CD14-positive monocyte (primary cell): ENCODE measurements around the gene SMU1. TPM values are rescaled to one million over a fixed set of nuclear protein-coding genes. Genes with fewer than 3 reads are reported as not detected.
"Not testable (repeated sequence)": the region's sequence is repeated elsewhere in the genome, so short reads cannot be mapped to it uniquely, and the experiment has no call there.

Source experiments
- DNase-seq, 3 donors: peaks; one replicate each; pipeline ENCODE4 v3.0.0-alpha.2; 2011 to 2022
- H2AFZ ChIP-seq: 2 replicates; pipeline ENCODE4 v1.6.0; 2012; ENCODE audit warnings: mild to moderate bottlenecking, low read depth, low read length, inconsistent platforms; ENCODE audit not compliant: insufficient read depth, poor library complexity, severe bottlenecking
- H3K27ac ChIP-seq, 2 donors: 1 replicate in 1 of 2; 2 replicates in 1 of 2; pipeline ENCODE4 v1.5.1; 2012 to 2013; ENCODE audit warnings: low read length in 2 of 2, control low read depth in 1 of 2, inconsistent platforms in 1 of 2, low read depth in 1 of 2, mild to moderate bottlenecking in 1 of 2
- H3K27me3 ChIP-seq, 2 donors: one replicate each; pipeline versions ENCODE4 v1.6.0 to v1.6.1; 2011 to 2013; ENCODE audit warnings: low read length in 2 of 2; ENCODE audit not compliant: control insufficient read depth in 2 of 2, insufficient read depth in 2 of 2
- H3K36me3 ChIP-seq, 2 donors: replicated peaks in 1 of 2; 1 replicate in 1 of 2; 2 replicates in 1 of 2; pipeline versions ENCODE4 v1.5.1 to v1.6.1; 2012 to 2013; ENCODE audit warnings: low read length in 2 of 2, control low read depth in 1 of 2, inconsistent platforms in 1 of 2, mild to moderate bottlenecking in 1 of 2; ENCODE audit not compliant: insufficient read depth in 2 of 2, control insufficient read depth in 1 of 2
- H3K4me1 ChIP-seq, 2 donors: 1 replicate in 1 of 2; 2 replicates in 1 of 2; pipeline versions ENCODE4 v1.5.1 to v1.6.1; 2012 to 2013; ENCODE audit warnings: low read length in 2 of 2, control low read depth in 1 of 2, inconsistent platforms in 1 of 2, mild to moderate bottlenecking in 1 of 2, moderate library complexity in 1 of 2; ENCODE audit not compliant: insufficient read depth in 2 of 2, control insufficient read depth in 1 of 2
- H3K4me2 ChIP-seq: replicated peaks from 2 replicates; pipeline ENCODE3; 2012; ENCODE audit warnings: low read length, moderate library complexity, mild to moderate bottlenecking; ENCODE audit not compliant: poor library complexity, severe bottlenecking; ENCODE audit errors: extremely low read depth
- H3K4me3 ChIP-seq, 3 experiments: fragments of 200-600 bp in 1 of 3; sonication (generic) in 1 of 3; replicated peaks in 1 of 3; 1 replicate in 2 of 3; 2 replicates in 1 of 3; pipeline ENCODE4 v1.5.1; 2011 to 2013; ENCODE audit warnings: low read length in 3 of 3, mild to moderate bottlenecking in 3 of 3, control low read depth in 2 of 3, low read depth in 2 of 3, inconsistent platforms in 1 of 3, moderate library complexity in 1 of 3
- H3K79me2 ChIP-seq: 2 replicates; pipeline ENCODE4 v1.6.0; 2012; ENCODE audit warnings: mild to moderate bottlenecking, control low read depth, inconsistent platforms, low read length, moderate library complexity; ENCODE audit not compliant: insufficient read depth
- H3K9ac ChIP-seq: 2 replicates; pipeline ENCODE4 v1.6.0; 2017; ENCODE audit warnings: low read length, mild to moderate bottlenecking; ENCODE audit not compliant: insufficient read depth, poor library complexity, severe bottlenecking
- H3K9me3 ChIP-seq, 2 donors: replicated peaks in 1 of 2; 1 replicate in 1 of 2; 2 replicates in 1 of 2; pipeline versions ENCODE4 v1.5.1 to v1.6.1; 2012 to 2013; ENCODE audit warnings: low read length in 2 of 2, control low read depth in 1 of 2; ENCODE audit not compliant: control insufficient read depth in 1 of 2, insufficient read depth in 1 of 2
- H4K20me1 ChIP-seq: 2 replicates; pipeline ENCODE4 v1.6.0; 2012; ENCODE audit warnings: mild to moderate bottlenecking, low read length, control low read depth, moderate library complexity; ENCODE audit not compliant: insufficient read depth
- H3K27ac Mint-ChIP-seq, 7 donors: one replicate each; pipeline ENCODE4 v1.8.0; 2020; ENCODE audit warnings: mild to moderate bottlenecking in 7 of 7, mixed read lengths in 7 of 7, moderate library complexity in 6 of 7, inconsistent platforms in 2 of 7
- H3K27me3 Mint-ChIP-seq, 3 donors: one replicate each; pipeline ENCODE4 v1.8.0; 2021 to 2022; ENCODE audit warnings: low read depth in 3 of 3, mild to moderate bottlenecking in 3 of 3, mixed read lengths in 3 of 3, moderate library complexity in 3 of 3, inconsistent platforms in 1 of 3
- H3K36me3 Mint-ChIP-seq, 2 donors: one replicate each; pipeline ENCODE4 v1.8.0; 2020; ENCODE audit warnings: mixed read lengths in 2 of 2, inconsistent platforms in 1 of 2, mild to moderate bottlenecking in 1 of 2
- H3K4me1 Mint-ChIP-seq: one replicate; pipeline ENCODE4 v1.8.0; 2020; ENCODE audit warnings: mild to moderate bottlenecking, mixed read lengths
- H3K4me3 Mint-ChIP-seq, 2 donors: one replicate each; pipeline ENCODE4 v1.8.0; 2020; ENCODE audit warnings: mild to moderate bottlenecking in 2 of 2, mixed read lengths in 2 of 2, moderate library complexity in 1 of 2
- H3K9me3 Mint-ChIP-seq, 7 donors: one replicate each; pipeline ENCODE4 v1.8.0; 2020 to 2022; ENCODE audit warnings: mixed read lengths in 7 of 7, mild to moderate bottlenecking in 6 of 7, moderate library complexity in 6 of 7, inconsistent platforms in 2 of 7
- WGBS: methylation state at CpG from one replicate; pipeline ENCODE4 v1.1.5; 2013; ENCODE audit warnings: missing lambda C conversion rate; ENCODE audit not compliant: insufficient coverage; 5-methylcytosine and 5-hydroxymethylcytosine counted together
- intact Hi-C, 2 donors: fragments of 100-400 bp; cut with micrococcal nuclease; formaldehyde crosslinking; loops; one replicate each; pipeline versions ENCODE4 v1.15.0 to v1.15.1; 2023
- polyA plus RNA-seq, 3 donors: library from polyadenylated mRNA; depleted of rRNA in 1 of 3; unstranded in 2 of 3; stranded (reverse) in 1 of 3; fragments of 300-500 nt in 2 of 3; fragments of >200 nt in 1 of 3; fragmentation: Illumina TruSeq in 2 of 3; gene quantifications; 1 replicate in 2 of 3; 2 replicates in 1 of 3; pipeline ENCODE4 v1.2.3, GENCODE V29; 2012 to 2021
- TF ChIP-seq, protein P1 (sequence below): fragments of 200-600 bp; IDR thresholded peaks from one replicate; pipeline ENCODE4 v1.8.0; 2022; ENCODE audit warnings: antibody characterized with exemption, mild to moderate bottlenecking

SMU1 gene
- polyA plus RNA-seq, 3 donors = 8.0 to 21.7 (median 19.3) TPM

DNA sequence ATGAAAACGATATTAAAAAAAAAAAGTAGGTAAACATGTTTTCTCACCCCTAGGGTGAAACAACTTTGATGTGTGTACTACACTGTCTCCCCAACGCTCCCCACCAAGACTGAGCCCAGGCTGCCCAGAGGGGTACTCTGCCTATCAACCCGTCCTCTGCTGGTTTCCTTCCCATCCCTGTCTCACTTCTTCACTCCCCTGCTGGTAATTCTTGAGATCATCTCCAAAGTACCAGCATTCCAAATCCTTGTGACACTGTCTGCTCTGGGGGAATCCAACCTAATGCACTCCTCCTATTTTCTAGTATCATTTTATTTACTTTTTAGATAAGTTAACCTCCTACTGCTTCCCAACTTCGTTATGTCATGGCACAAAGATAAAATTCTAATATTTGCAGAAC is 68.7 kb downstream of the SMU1 start:
- Mint-ChIP-seq H3K4me3 (no peak overlapping the region), H3K27me3 (no peaks in the 10 kb centered on the region), H3K36me3 (no peaks in the 10 kb centered on the region), H3K9me3 (no peaks in the 10 kb centered on the region), H3K4me1 (peaks cover 10% of the 10 kb centered on the region), H3K27ac (peak overlapping the region in 1 of 7 donors; percentile 59)
- H3K4me2 ChIP-seq = no peak overlapping the region
- intact Hi-C loops = no loop called here
- 92% methylated on average over 2 of the region's 4 CpGs for WGBS
- no peak for DNase-seq
- H3K27ac ChIP-seq = no peak overlapping the region
- no peaks in the 10 kb centered on the region for H3K9me3 ChIP-seq
- H2AFZ ChIP-seq = no peak overlapping the region
- H3K79me2 ChIP-seq = peaks cover 8% of the 10 kb centered on the region
- H4K20me1 ChIP-seq = no peaks in the 10 kb centered on the region
- no peak overlapping the region for H3K4me3 ChIP-seq
- no peaks in the 10 kb centered on the region for H3K27me3 ChIP-seq
- no peaks in the 10 kb centered on the region for H3K36me3 ChIP-seq
- TF ChIP-seq, protein P1, sequence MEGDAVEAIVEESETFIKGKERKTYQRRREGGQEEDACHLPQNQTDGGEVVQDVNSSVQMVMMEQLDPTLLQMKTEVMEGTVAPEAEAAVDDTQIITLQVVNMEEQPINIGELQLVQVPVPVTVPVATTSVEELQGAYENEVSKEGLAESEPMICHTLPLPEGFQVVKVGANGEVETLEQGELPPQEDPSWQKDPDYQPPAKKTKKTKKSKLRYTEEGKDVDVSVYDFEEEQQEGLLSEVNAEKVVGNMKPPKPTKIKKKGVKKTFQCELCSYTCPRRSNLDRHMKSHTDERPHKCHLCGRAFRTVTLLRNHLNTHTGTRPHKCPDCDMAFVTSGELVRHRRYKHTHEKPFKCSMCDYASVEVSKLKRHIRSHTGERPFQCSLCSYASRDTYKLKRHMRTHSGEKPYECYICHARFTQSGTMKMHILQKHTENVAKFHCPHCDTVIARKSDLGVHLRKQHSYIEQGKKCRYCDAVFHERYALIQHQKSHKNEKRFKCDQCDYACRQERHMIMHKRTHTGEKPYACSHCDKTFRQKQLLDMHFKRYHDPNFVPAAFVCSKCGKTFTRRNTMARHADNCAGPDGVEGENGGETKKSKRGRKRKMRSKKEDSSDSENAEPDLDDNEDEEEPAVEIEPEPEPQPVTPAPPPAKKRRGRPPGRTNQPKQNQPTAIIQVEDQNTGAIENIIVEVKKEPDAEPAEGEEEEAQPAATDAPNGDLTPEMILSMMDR = no peak
- peaks cover 12 to 13% of the 10 kb centered on the region in 2 donors for H3K4me1 ChIP-seq
- no peak overlapping the region for H3K9ac ChIP-seq

DNA sequence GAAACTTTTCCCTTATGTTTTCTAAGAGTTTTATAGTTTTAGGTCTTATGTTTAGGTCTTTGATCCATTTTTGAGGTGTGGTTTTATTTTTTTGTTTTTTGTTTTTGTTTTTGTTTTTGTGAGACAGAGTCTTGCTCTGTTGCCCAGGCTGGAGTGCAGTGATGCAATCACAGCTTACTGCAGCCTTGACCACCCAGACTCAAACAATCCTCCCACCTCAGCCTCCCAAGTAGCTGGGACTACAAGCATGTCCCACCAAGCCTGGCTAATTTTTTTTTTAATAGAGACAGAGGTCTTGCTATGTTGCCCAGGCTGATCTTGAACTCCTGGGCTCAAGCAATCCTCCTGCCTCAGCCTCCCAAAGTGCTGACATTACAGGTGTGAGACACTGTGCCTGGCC is 71.1 kb downstream of the SMU1 start:
- H3K27ac Mint-ChIP-seq = peak overlapping the region in 1 of 7 donors; percentile 61
- H3K4me3 Mint-ChIP-seq, H3K4me1 ChIP-seq, H3K4me1 Mint-ChIP-seq, H3K9me3 Mint-ChIP-seq, H4K20me1 ChIP-seq, H3K9ac ChIP-seq, H3K4me2 ChIP-seq, H3K4me3 ChIP-seq, H3K9me3 ChIP-seq, H3K36me3 ChIP-seq, H3K36me3 Mint-ChIP-seq, DNase-seq, H3K27me3 ChIP-seq, H2AFZ ChIP-seq, H3K27ac ChIP-seq, H3K27me3 Mint-ChIP-seq: not testable (repeated sequence)
- peaks cover 18% of the 10 kb centered on the region for H3K79me2 ChIP-seq
- intact Hi-C loops = loop anchor here in 1 of 2 donors (2.0 kb wide), 1 partner anchor 19 kb away; the partner anchor contains the start of gene DNAJA1

DNA sequence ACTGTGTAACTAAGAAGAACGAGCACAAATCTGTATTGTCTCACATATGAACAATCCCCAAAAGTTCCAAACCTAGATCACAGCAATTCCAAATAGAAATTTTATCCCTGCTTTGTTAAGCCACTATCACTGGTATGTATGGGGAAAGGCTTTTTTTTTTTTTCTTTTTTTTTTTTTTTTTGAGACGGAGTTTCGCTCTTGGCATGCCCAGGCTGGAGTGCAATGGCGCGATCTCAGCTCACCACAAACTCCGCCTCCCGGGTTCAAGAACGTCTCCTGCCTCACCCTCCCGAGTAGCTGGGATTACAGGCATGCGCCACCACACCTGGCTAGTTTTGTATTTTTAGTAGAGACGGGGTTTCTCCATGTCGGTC is 75.8 kb downstream of the SMU1 start:
- intact Hi-C loops = loop anchor here in 1 of 2 donors (5.0 kb wide), 1 partner anchor 428 kb away; the partner anchor contains the start of gene NDUFB6
- Histone ChIP-seq H3K27ac (peak overlapping the region; percentile 88 to 96), H2AFZ (peak overlapping the region; percentile 97), H3K9ac (peak overlapping the region; percentile 91), H3K4me2 (peak overlapping the region; percentile 83), H3K4me3 (peak overlapping the region; percentile 89 to 98 (median 94)), H3K36me3 (peaks cover 23 to 29% of the 10 kb centered on the region in 2 donors), H3K4me1 (peaks cover 9 to 12% of the 10 kb centered on the region in 2 donors), H3K79me2 (peaks cover 49% of the 10 kb centered on the region)
- H4K20me1 ChIP-seq, DNase-seq, H3K9me3 ChIP-seq, H3K9me3 Mint-ChIP-seq, H3K27me3 Mint-ChIP-seq, H3K27me3 ChIP-seq: not testable (repeated sequence)
- Mint-ChIP-seq H3K36me3 (peaks cover 20 to 29% of the 10 kb centered on the region in 2 donors), H3K4me3 (peak overlapping the region; percentile 91 to 94), H3K4me1 (peaks cover 14% of the 10 kb centered on the region), H3K27ac (peak overlapping the region; percentile 96 to 99 (median 97))
- WGBS = 0% methylated on average over 2 of the region's 12 CpGs
